Testis (tissue), 3 donors: ENCODE results near the gene CUBN. TPM values are rescaled to one million over a fixed set of nuclear protein-coding genes. Genes with fewer than 3 reads are reported as not detected.

Source experiments
- DNase-seq: peaks from one replicate; pipeline ENCODE4 v3.0.0-alpha.2; 2019
- H3K27ac ChIP-seq, 2 donors: fragments of 200-600 bp; sonication (generic); one replicate each; pipeline ENCODE4 v1.5.1; 2019
- H3K27me3 ChIP-seq: fragments of 200-600 bp; sonication (generic); one replicate; pipeline ENCODE4 v1.5.1; 2019
- H3K36me3 ChIP-seq: fragments of 200-600 bp; sonication (generic); one replicate; pipeline ENCODE4 v1.5.1; 2017; ENCODE audit warnings: low read depth; ENCODE audit errors: missing control alignments
- H3K4me1 ChIP-seq: fragments of 200-600 bp; sonication (generic); one replicate; pipeline ENCODE4 v1.5.1; 2019
- H3K4me3 ChIP-seq, 2 donors: fragments of 200-600 bp; sonication (generic); one replicate each; pipeline ENCODE4 v1.5.1; 2017 to 2019
- H3K9me3 ChIP-seq: fragments of 200-600 bp; sonication (generic); one replicate; pipeline ENCODE4 v1.5.1; 2017
- POLR2A ChIP-seq: fragments of 450-650 bp; IDR thresholded peaks from one replicate; pipeline ENCODE4 v1.6.1; 2017; ENCODE audit warnings: antibody characterized with exemption, mild to moderate bottlenecking, moderate library complexity
- WGBS, 2 donors: methylation state at CpG; one replicate each; pipeline ENCODE4 v1.1.5; 2018; 5-methylcytosine and 5-hydroxymethylcytosine counted together
- intact Hi-C: fragments of 100-400 bp; cut with DNase I; formaldehyde crosslinking; loops from one replicate; pipeline ENCODE4 v1.15.1; 2023; ENCODE audit warnings: low total_unique reads
- polyA plus RNA-seq: library from polyadenylated mRNA; stranded (reverse); fragments of 350-450 nt; fragmentation: Illumina TruSeq; extraction: RNeasy Lipid Tissue Mini Kit (QIAGEN cat#74804); gene quantifications from one replicate; pipeline ENCODE4 v1.2.3, GENCODE V29; 2014; ENCODE audit warnings: low read depth, low replicate concordance; ENCODE audit not compliant: insufficient read depth
- total RNA-seq, 2 donors: library from RNA; depleted of rRNA; stranded (reverse); fragments of >200 nt; gene quantifications; one replicate each; pipeline ENCODE4 v1.2.3, GENCODE V29; 2016
- TF ChIP-seq, protein P1 (sequence below), 3 experiments: fragments of 450-650 bp in 2 of 3; fragments of 200-600 bp in 1 of 3; sonication (generic) in 1 of 3; IDR thresholded peaks; one replicate each; pipeline ENCODE4 v1.5.1; 2016 to 2019; ENCODE audit warnings: antibody characterized with exemption in 3 of 3, mild to moderate bottlenecking in 2 of 3, moderate library complexity in 1 of 3

Gene CUBN
- total and polyA plus RNA-seq, 3 donors from 2014 or later = 11.0 to 39.3 (median 19.2) TPM

DNA sequence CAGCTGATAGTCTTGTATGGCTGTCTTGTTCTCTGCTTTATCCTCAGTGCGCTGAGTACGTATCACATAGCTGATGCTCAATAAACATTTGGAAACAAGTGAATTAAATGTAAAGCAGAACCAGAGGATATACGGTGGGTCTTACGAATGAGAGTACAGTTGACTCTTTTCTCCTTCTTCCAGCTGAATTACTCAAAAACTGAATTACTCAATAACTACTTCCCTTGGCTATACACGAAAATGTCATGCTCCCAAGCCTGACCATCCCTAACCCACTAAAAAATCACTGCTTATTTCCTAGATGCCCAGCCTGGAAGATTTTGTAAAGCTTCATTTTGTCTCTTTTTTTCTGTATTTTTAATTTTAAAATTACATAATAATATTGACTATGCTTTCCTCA is 309.2 kb downstream of the CUBN start:
- TF ChIP-seq, protein P1, sequence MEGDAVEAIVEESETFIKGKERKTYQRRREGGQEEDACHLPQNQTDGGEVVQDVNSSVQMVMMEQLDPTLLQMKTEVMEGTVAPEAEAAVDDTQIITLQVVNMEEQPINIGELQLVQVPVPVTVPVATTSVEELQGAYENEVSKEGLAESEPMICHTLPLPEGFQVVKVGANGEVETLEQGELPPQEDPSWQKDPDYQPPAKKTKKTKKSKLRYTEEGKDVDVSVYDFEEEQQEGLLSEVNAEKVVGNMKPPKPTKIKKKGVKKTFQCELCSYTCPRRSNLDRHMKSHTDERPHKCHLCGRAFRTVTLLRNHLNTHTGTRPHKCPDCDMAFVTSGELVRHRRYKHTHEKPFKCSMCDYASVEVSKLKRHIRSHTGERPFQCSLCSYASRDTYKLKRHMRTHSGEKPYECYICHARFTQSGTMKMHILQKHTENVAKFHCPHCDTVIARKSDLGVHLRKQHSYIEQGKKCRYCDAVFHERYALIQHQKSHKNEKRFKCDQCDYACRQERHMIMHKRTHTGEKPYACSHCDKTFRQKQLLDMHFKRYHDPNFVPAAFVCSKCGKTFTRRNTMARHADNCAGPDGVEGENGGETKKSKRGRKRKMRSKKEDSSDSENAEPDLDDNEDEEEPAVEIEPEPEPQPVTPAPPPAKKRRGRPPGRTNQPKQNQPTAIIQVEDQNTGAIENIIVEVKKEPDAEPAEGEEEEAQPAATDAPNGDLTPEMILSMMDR (IDR thresholded peaks at IDR 0.05) = no peak
- TF ChIP-seq POLR2A = no peak
- WGBS, 2 donors = 89% methylated on average over 5 of the region's 5 CpGs
- Histone ChIP-seq H3K27ac (no peak overlapping the region), H3K9me3 (no peaks in the 10 kb centered on the region), H3K36me3 (no peaks in the 10 kb centered on the region), H3K27me3 (no peaks in the 10 kb centered on the region), H3K4me1 (peaks cover 15% of the 10 kb centered on the region), H3K4me3 (no peak overlapping the region)
- intact Hi-C loops = no loop called here
- DNase-seq = no peak

DNA sequence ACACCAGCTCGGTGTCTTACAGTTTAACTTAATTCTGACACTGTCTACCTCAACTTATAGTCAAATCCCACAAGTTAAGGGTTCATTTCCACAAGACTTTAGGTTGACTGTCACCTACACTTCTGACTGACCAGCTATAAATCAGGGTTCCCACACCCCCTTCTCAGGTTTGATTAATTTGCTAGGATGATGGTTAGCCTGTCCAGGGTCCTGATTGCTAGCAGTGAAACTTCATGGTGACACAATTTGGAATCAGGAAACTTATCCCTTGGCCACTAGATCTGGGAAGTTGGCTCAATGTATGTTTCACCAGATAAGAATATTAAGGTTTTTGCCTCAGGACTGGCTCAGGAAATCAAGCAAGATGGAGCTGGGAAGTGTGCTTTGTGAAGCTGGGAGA is 309.6 kb downstream of the CUBN start:
- 87 to 94% methylated on average over 1 of the region's 1 CpG for WGBS, 2 donors
- H3K27ac ChIP-seq = no peak overlapping the region
- peaks cover 15% of the 10 kb centered on the region for H3K4me1 ChIP-seq
- H3K9me3 ChIP-seq = no peaks in the 10 kb centered on the region
- H3K27me3 ChIP-seq = no peaks in the 10 kb centered on the region
- TF ChIP-seq, protein P1 (IDR thresholded peaks at IDR 0.05) = no peak
- no peak for TF ChIP-seq POLR2A
- no peak for DNase-seq
- intact Hi-C loops = no loop called here
- H3K4me3 ChIP-seq = no peak overlapping the region
- H3K36me3 ChIP-seq = no peaks in the 10 kb centered on the region

DNA sequence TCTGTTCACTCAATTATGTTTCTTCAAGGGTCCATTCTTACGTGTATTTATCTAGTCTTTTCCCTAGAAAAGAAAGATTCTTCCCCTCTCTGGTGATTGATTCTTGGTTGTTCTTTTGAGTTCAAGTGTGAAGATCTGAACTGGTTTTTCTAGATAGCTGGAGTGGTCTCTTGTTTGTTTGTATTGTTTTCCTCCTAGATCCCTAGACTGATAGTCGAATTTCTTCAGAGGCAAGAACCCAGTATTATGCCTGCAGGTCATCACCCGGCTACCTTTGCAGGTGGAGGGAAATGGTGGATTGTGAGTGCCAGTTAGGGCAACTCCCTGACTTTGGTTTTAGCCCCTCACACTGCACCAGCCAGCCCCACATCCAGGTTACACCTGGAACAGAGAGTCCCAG is 310.2 kb downstream of the CUBN start:
- Histone ChIP-seq H3K27ac (no peak overlapping the region), H3K36me3 (no peaks in the 10 kb centered on the region), H3K4me1 (peaks cover 15% of the 10 kb centered on the region), H3K9me3 (no peaks in the 10 kb centered on the region), H3K4me3 (no peak overlapping the region), H3K27me3 (no peaks in the 10 kb centered on the region)
- no peak for TF ChIP-seq POLR2A
- TF ChIP-seq, protein P1 (IDR thresholded peaks at IDR 0.05) = no peak
- intact Hi-C loops = no loop called here
- 86 to 89% methylated on average over 3 of the region's 3 CpGs for WGBS, 2 donors
- DNase-seq = no peak

DNA sequence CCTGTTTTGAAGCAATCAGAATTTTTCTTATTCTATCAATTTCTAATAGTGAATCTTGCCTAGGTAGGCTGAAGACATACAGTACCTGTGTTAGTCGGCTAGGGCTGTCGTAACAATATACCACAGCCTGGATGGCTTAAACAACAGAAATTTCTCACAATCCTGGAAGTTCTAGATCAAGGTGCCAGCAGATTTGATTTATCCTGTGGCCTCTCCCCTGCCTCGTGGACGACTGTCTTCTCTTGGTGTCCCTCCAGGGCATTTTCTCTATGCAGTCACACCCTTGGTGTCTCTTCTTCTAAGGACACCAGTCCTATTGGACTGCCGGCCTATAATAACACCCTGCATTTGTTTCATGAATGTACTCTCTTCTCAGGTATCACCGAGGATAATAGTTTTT is 310.6 kb downstream of the CUBN start:
- WGBS, 2 donors = 75 to 76% methylated on average over 6 of the region's 6 CpGs
- no peak overlapping the region for H3K27ac ChIP-seq
- no peak overlapping the region for H3K4me3 ChIP-seq
- H3K4me1 ChIP-seq = peaks cover 15% of the 10 kb centered on the region
- DNase-seq = no peak
- no peaks in the 10 kb centered on the region for H3K36me3 ChIP-seq
- no peaks in the 10 kb centered on the region for H3K9me3 ChIP-seq
- no peaks in the 10 kb centered on the region for H3K27me3 ChIP-seq
- TF ChIP-seq, protein P1 (IDR thresholded peaks at IDR 0.05) = no peak
- no peak for TF ChIP-seq POLR2A
- intact Hi-C loops = no loop called here

DNA sequence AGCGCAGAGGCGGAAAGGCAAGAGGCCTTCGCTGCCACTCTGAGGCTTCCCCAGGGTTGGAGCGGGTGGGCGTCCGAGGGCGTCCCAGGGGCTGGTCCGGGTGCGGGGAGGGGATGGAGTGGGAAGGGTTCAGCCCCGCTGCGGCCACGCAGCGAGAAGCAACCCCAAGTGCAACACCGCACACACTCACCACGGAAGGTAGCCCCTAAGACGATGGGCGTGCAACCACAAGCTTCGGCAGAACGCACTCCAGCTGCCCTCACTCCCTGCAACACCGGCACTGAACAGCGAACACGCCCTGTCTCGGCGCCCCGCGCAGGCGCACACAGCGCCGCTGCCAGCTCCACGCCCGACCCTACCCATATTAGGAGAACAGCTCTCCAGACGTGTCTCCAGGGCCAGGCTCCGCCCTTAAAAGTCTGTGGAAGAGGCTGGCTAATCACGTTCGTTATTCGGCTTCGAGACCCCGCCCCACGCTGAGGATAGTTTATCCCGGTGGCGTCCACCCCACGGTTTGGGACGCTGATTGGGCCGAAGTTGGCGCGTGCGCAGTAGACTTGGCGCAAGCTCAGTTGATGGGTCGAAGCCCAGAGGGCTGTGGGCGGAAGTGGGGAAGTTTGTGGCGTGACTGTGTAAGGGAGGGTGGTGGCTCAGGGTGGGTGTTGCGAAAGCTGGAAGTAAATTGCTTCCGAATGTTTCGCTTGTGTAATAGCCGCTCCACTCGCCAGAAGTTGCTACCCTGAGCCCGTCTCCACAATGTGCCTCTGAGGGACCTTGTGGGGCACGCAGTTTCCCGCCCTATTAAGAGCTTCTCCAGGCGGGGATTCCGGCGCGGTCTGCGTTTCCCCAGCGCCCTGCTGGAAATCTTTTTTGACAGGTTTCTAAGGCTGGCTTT is 312.2 kb downstream of the CUBN start, which contains the start of gene RSU1:
RSU1 (minus strand) TSS at position 300 of the 895 bp plus-strand sequence. CDS start 343 bp downstream, outside the sequence.
- Histone ChIP-seq H3K9me3 (no peaks in the 10 kb centered on the region), H3K27ac (peak within 1 kb of the TSS; percentile 74 to 92), H3K4me3 (peak within 1 kb of the TSS; percentile 67 to 84), H3K36me3 (no peaks in the 10 kb centered on the region), H3K27me3 (no peaks in the 10 kb centered on the region), H3K4me1 (peaks cover 15% of the 10 kb centered on the region)
- intact Hi-C loops = no loop called here
- TF ChIP-seq POLR2A = peak; percentile 30
- TF ChIP-seq, protein P1 (IDR thresholded peaks at IDR 0.05) = no peak
- peak; percentile 100 for DNase-seq
- WGBS, 2 donors = 0% methylated on average over 23 to 65 of the region's 65 CpGs
